Mesendoderm (in vitro differentiated cells): ENCODE measurements around the gene AHRR.
A peak's percentile ranks its signal among the peaks of the same experiment; 100 is the strongest.
"Not testable (repeated sequence)": the region's sequence is repeated elsewhere in the genome, so short reads cannot be mapped to it uniquely, and the experiment has no call there.

Experiments used
- DNase-seq: peaks from one replicate; pipeline ENCODE4 v3.0.0; 2013
- H2AK5ac ChIP-seq: 2 replicates; pipeline ENCODE4 v1.6.1; 2013; ENCODE audit warnings: low read length, inconsistent platforms
- H2BK120ac ChIP-seq: 2 replicates; pipeline ENCODE4 v1.6.1; 2013; ENCODE audit warnings: low read depth, mild to moderate bottlenecking, low read length, moderate library complexity, mixed read lengths
- H2BK15ac ChIP-seq: replicated peaks from 2 replicates; pipeline ENCODE4 v1.6.1; 2013; ENCODE audit warnings: low read depth, mild to moderate bottlenecking, moderate library complexity
- H2BK5ac ChIP-seq: 2 replicates; pipeline ENCODE4 v1.6.1; 2013; ENCODE audit warnings: low read length, inconsistent platforms
- H3K18ac ChIP-seq: 2 replicates; pipeline ENCODE4 v1.6.1; 2013; ENCODE audit warnings: mild to moderate bottlenecking, low read length, mixed read lengths
- H3K23ac ChIP-seq: one replicate; pipeline ENCODE4 v1.6.1; 2013; ENCODE audit warnings: low read length
- H3K27ac ChIP-seq: 2 replicates; pipeline ENCODE4 v1.5.1; 2013; ENCODE audit warnings: low read depth, mild to moderate bottlenecking, inconsistent platforms, low read length, moderate library complexity
- H3K27me3 ChIP-seq: 2 replicates; pipeline ENCODE4 v1.6.1; 2013; ENCODE audit warnings: low read length, control low read depth, mild to moderate bottlenecking, inconsistent platforms; ENCODE audit not compliant: insufficient read depth, poor library complexity
- H3K36me3 ChIP-seq: 2 replicates; pipeline ENCODE4 v1.6.1; 2013; ENCODE audit warnings: low read length, inconsistent platforms; ENCODE audit not compliant: control insufficient read depth, insufficient read depth
- H3K4ac ChIP-seq: one replicate; pipeline ENCODE4 v1.6.1; 2013; ENCODE audit warnings: low read depth, mild to moderate bottlenecking, low read length, moderate library complexity
- H3K4me1 ChIP-seq: 2 replicates; pipeline ENCODE4 v1.6.1; 2013; ENCODE audit warnings: low read depth, low read length, inconsistent platforms; ENCODE audit not compliant: control insufficient read depth
- H3K4me2 ChIP-seq: 2 replicates; pipeline ENCODE4 v1.6.1; 2013; ENCODE audit warnings: low read length
- H3K4me3 ChIP-seq: 2 replicates; pipeline ENCODE4 v1.5.1; 2013; ENCODE audit warnings: mild to moderate bottlenecking, low read length
- H3K56ac ChIP-seq: one replicate; pipeline ENCODE4 v1.6.1; 2013; ENCODE audit warnings: low read length
- H3K79me1 ChIP-seq: 2 replicates; pipeline ENCODE4 v1.6.1; 2013; ENCODE audit warnings: low read length, inconsistent platforms
- H3K79me2 ChIP-seq: 2 replicates; pipeline ENCODE4 v1.6.1; 2013; ENCODE audit warnings: mild to moderate bottlenecking, low read length; ENCODE audit not compliant: control insufficient read depth, insufficient read depth
- H3K9ac ChIP-seq: 2 replicates; pipeline ENCODE4 v1.6.1; 2013; ENCODE audit warnings: low read length, inconsistent platforms
- H4K5ac ChIP-seq: one replicate; pipeline ENCODE4 v1.6.1; 2013; ENCODE audit warnings: low read length
- H4K8ac ChIP-seq: one replicate; pipeline ENCODE4 v1.6.1; 2013; ENCODE audit warnings: low read depth, mild to moderate bottlenecking, control low read depth, low read length, moderate library complexity
- WGBS: extraction: QIAGEN DNeasy Blood & Tissue Kit; methylation state at CpG from one replicate; pipeline ENCODE4 v1.1.7; 2013; ENCODE audit warnings: low lambda C conversion rate, missing lambda C conversion rate; ENCODE audit not compliant: insufficient coverage; ENCODE audit errors: extremely low coverage; 5-methylcytosine and 5-hydroxymethylcytosine counted together

Gene AHRR

DNA sequence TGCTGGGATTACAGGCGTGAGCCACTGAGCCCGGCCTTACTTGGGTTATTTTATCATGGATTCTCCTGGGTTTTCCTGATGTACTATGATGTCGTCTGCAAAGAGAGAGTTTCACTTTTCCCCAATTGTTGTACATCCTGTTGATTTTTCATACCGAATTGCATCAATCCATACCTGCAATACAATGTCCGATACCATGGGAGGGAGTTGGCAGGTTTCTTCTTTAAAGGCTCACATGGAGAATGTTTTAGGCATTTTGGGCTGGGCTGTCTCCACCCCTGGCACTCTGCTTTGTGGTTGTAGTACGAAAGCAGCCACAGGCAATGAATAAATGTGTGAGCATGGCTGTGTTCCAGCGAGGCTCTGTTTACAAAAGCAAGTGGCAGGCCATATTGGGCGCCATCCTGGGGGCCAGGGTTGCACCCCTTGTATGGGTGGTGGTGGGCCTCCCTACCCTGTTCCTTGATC, 86.3 kb downstream of the AHRR start:
- Histone ChIP-seq H3K27ac (no peak overlapping the region), H2AK5ac (no peak overlapping the region), H2BK5ac (no peak overlapping the region), H3K23ac (no peak overlapping the region), H3K27me3 (no peaks in the 10 kb centered on the region), H3K56ac (no peak overlapping the region), H2BK120ac (no peak overlapping the region), H3K4me1 (no peaks in the 10 kb centered on the region), H3K9ac (no peak overlapping the region), H3K4me3 (no peak overlapping the region), H4K5ac (no peak overlapping the region), H3K4ac (no peak overlapping the region), H3K4me2 (no peak overlapping the region), H3K36me3 (no peaks in the 10 kb centered on the region), H2BK15ac (no peak overlapping the region), H3K79me2 (no peaks in the 10 kb centered on the region), H3K18ac (no peak overlapping the region), H3K79me1 (no peaks in the 10 kb centered on the region), H4K8ac (no peak overlapping the region)
- no peak for DNase-seq
- WGBS, result no CpG with 5 or more reads among the region's 8 CpGs

DNA sequence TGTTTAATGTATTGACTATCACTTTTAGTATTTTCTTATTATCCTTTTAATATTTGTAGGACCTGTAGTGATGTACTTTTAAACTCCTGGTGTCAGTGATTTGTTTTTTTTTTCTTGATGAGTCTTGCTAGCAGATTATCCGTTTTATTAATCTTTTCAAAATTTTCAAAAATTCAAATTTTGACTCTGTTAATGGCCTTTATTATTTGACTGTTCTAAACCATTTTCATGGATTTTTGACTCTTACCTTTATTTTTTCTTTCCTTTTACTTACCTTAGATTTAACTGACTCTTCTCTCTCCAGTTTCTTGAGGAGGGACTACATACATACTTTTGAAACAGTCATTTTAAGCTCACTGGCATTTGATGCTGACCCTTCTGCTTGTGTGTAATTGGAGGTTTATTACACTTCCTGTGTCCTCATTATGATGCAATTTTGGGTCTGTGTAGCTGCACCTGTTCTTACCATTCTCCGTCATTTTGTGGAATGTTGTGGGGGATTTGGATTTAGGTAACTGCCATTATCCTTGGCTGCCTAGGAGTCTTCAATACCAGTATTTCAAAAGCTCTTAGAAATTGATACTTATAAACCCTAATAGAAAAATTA, 89.5 kb downstream of the AHRR start:
- Histone ChIP-seq H3K4me1 (peaks cover 3% of the 10 kb centered on the region), H4K8ac (no peak overlapping the region), H3K56ac (no peak overlapping the region), H2BK15ac (no peak overlapping the region), H3K36me3 (no peaks in the 10 kb centered on the region), H2AK5ac (no peak overlapping the region), H3K27ac (no peak overlapping the region), H3K79me2 (no peaks in the 10 kb centered on the region), H3K4me2 (no peak overlapping the region), H3K23ac (no peak overlapping the region), H2BK120ac (no peak overlapping the region), H3K4ac (no peak overlapping the region), H3K4me3 (no peak overlapping the region), H3K9ac (no peak overlapping the region), H3K27me3 (no peaks in the 10 kb centered on the region), H3K18ac (no peak overlapping the region), H3K79me1 (no peaks in the 10 kb centered on the region), H2BK5ac (no peak overlapping the region), H4K5ac (no peak overlapping the region)
- no peak for DNase-seq
- no CpG with 5 or more reads among the region's 2 CpGs for WGBS

DNA sequence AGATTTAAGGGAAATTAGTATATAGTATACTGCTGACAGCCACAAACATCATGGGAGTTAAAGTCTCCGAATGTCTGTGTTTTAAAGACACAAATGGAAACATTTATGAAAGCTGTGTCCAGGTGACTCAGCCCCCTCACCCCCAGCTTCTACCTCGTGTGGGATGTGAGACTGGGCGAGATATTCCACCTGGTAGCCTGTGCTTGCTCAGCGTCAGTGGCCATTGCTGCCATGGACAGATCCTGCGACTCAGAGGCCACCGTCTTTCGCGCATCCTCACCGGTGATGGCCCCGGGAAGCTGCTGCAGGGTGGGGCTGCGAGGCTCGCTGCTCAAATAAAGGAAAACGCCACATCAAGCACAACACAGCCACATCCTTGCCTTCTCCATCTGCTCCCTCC, 90.2 kb downstream of the AHRR start:
- WGBS, result no CpG with 5 or more reads among the region's 13 CpGs
- H2BK15ac ChIP-seq, result no peak overlapping the region
- no peaks in the 10 kb centered on the region for H3K79me1 ChIP-seq
- no peak overlapping the region for H3K4me2 ChIP-seq
- H3K4ac ChIP-seq, result no peak overlapping the region
- no peak overlapping the region for H2AK5ac ChIP-seq
- no peak overlapping the region for H4K5ac ChIP-seq
- H3K27ac ChIP-seq, result no peak overlapping the region
- H4K8ac ChIP-seq, result no peak overlapping the region
- H3K18ac ChIP-seq, result no peak overlapping the region
- no peaks in the 10 kb centered on the region for H3K36me3 ChIP-seq
- H2BK120ac ChIP-seq, result no peak overlapping the region
- H3K27me3 ChIP-seq, result no peaks in the 10 kb centered on the region
- H3K4me3 ChIP-seq, result no peak overlapping the region
- H3K23ac ChIP-seq, result no peak overlapping the region
- H3K79me2 ChIP-seq, result no peaks in the 10 kb centered on the region
- DNase-seq, result no peak
- H3K4me1 ChIP-seq, result peaks cover 3% of the 10 kb centered on the region
- no peak overlapping the region for H3K56ac ChIP-seq
- H2BK5ac ChIP-seq, result no peak overlapping the region
- no peak overlapping the region for H3K9ac ChIP-seq

DNA sequence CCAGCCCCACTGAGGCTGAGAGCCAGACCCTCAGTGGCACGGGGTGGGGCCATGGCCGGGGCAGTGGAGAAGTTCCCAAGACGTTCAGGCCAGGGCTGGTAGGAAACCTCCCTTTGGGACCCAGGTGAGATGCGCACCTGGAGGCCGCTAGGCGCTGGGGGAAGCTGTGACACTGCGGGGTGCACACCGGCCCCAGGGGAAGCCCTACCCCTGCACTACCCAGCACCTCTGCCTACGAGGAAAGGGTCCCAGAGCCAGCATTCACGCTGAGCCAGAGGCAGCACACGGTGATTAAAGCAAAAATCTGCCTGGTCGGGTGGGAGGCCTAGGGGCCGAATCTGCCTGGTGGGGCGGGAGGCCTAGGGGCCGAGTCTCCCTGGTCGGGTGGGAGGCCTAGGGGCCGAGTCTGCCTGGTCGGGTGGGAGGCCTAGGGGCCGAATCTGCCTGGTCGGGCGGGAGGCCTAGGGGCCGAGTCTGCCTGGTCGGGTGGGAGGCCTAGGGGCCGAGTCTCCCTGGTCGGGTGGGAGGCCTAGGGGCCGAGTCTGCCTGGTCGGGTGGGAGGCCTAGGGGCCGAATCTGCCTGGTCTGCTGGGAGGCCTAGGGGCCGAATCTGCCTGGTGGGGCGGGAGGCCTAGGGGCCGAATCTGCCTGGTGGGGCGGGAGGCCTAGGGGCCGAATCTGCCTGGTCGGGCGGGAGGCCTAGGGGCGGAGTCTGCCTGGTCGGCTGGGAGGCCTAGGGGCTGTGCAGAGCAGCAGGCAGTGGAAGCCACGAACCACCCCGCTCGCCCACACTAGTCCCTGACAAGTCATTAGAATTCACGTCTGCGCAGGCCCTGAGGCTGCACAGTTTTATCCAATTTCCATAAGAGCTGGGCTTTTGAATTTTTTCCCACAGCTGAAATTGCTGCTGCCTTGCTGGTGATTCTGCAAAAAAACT, 93.7 kb downstream of the AHRR start:
- not testable (repeated sequence) for H3K36me3 ChIP-seq, H3K23ac ChIP-seq, H3K4me2 ChIP-seq, H3K18ac ChIP-seq, H3K27ac ChIP-seq, H3K4me1 ChIP-seq, H3K79me2 ChIP-seq, H2BK15ac ChIP-seq, H4K8ac ChIP-seq, H3K4ac ChIP-seq, H4K5ac ChIP-seq, H3K79me1 ChIP-seq, H3K4me3 ChIP-seq, H3K27me3 ChIP-seq, H2BK5ac ChIP-seq, H2AK5ac ChIP-seq, H2BK120ac ChIP-seq
- no CpG with 5 or more reads among the region's 42 CpGs for WGBS
- peak overlapping the region; percentile 82 for H3K56ac ChIP-seq
- H3K9ac ChIP-seq, result peak overlapping the region; percentile 61
- DNase-seq, result peak; percentile 91

DNA sequence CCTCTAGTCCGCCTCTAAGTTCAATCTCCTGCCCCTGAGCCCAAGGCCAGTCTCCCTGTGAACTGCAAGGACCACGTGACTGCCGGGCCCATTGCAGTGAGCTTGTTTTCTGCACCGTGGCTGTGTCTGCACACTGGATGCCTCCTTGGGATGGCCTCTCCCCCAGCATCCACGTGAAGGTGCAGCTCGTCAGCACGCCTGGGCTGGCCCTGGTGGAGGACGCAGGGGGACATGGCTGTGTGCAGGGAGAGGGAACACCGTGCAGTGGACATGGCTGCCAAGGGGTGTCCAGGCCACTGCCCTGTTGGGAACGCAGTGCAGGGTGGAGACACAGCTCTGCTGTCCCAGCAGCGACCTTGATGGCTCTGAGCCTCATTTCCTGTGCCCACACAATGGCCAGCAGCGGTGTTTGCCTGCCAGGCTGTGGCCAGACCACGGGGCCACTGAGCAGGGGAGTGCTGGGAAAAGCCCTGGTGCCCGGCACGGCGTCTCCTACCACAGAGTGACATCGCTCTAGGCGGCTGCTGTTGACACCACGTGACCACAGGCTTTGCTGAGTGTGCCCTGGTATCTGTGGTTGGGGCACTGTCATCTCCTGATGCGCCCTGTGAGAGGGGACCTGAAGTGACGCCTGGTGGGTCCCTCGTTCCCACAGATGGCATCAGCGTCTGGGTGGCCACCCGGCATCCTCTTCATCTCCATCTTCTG, 94.6 kb downstream of the AHRR start:
- no peak overlapping the region for H3K18ac ChIP-seq

More for the DNA sequence above, 94.6 kb downstream of the AHRR start:
- H3K56ac ChIP-seq, result peak overlapping the region; percentile 82
- H3K79me1 ChIP-seq, result no peaks in the 10 kb centered on the region
- no peak overlapping the region for H3K23ac ChIP-seq
- H3K4me1 ChIP-seq, result peaks cover 3% of the 10 kb centered on the region
- H3K9ac ChIP-seq, result peak overlapping the region; percentile 46
- no peak overlapping the region for H4K8ac ChIP-seq
- H3K27me3 ChIP-seq, result no peaks in the 10 kb centered on the region
- no CpG with 5 or more reads among the region's 24 CpGs for WGBS
- DNase-seq, result no peak
- no peaks in the 10 kb centered on the region for H3K36me3 ChIP-seq
- no peak overlapping the region for H3K27ac ChIP-seq
- no peak overlapping the region for H4K5ac ChIP-seq
- no peak overlapping the region for H2BK120ac ChIP-seq
- H3K4me3 ChIP-seq, result no peak overlapping the region
- no peak overlapping the region for H2AK5ac ChIP-seq
- no peak overlapping the region for H3K4ac ChIP-seq
- no peaks in the 10 kb centered on the region for H3K79me2 ChIP-seq
- H2BK5ac ChIP-seq, result no peak overlapping the region
- H2BK15ac ChIP-seq, result no peak overlapping the region
- H3K4me2 ChIP-seq, result no peak overlapping the region
